ENCODE results near the gene TNIP2.
"Not testable (repeated sequence)": the region's sequence is repeated elsewhere in the genome, so short reads cannot be mapped to it uniquely, and the experiment has no call there.

TNIP2 gene

DNA sequence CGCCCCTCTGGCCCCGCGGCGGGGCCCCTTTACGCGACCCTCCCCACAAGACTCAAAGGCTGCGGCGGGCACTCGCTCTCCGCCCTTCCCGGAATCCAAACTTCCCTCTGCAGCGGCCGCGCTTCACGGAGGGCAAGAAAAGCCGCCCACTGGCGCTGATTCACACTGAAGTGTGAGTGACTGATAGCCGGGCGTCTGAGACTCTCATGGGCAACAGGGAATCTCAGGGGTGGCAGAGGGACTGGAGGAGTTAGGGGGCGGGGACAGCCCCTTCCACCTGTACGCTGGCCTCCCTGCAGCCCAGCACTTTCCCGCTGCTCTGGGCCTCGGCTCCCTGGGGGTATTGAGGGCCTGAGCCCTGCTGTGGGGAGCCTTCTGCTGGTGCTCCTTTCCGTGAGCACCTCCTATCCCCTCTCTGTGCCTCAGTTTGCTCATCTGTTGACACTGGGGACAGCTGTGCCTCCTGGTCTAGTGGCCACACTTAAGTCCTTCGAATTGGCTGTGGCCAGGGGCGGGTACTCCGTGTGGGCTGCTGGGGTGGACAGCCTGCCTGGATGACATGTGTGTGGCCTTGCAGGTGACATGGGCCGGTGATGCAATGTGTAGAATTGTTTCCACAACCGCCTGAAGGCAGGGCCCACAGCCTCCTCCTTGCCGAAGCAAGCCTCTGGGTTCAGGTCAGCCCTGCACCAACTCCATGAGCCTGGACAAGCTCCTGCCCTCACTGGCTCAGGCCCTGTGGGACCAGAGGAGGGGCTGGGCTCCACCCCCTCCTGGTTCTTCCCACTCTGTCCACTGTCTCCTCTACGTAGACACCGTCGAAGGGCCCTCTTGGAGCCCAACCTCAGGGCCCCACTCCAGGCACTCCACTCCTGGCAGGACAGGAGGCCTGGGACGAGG is 37.7 kb upstream of the TNIP2 start:
- DNase-seq (ENCODE audit: low spot score): no peak

DNA sequence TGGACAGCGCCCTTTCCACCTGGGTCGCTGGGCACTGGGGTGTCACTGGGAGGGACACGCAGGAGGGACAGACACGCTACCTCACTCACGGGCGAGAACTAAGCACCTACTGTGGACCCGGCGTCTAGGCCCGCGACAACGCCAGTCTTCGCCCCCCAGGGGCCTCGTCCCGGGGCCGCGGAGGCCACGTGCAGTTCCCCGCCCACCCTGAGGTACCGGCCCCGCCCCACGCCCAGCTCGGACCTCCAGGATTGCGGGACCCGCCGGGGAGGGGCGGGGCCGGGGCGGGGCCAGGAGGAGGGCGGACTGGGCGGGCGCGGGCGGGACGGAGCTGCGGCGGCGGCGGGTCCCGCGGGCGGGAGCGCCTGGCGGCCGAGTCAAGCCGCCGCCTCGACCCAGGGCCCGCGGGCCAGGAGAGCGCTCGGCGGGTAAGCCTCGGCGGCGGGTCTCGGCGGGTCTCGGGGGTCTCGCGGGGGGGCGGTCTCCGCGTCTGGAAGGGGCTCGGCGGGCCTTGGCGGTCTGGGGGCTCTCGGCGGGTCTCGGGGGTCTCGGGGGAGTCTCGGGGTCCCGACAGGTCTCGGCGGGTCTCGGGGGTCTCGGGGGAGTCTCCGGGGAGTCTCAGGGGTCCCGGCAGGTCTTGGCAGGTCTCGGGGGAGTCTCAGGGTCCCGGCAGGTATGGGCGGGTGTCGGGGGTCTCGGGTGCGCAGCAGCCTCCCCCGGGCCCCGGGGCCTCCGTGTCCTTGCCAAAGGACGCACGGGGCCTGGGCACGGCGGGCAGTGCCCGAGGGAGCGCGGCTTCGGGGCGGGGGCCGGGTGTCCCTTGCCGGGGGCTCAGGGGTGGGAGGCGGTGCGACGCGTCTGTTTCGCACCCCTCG is 36.8 kb upstream of the TNIP2 start, which contains the start of gene SH3BP2:
Gene SH3BP2, plus strand, starts transcription at position 375 of the 875 bp plus-strand sequence. CDS start 27,533 bp downstream, outside the sequence.
- peak; percentile 48 for DNase-seq (ENCODE audit: low spot score)

DNA sequence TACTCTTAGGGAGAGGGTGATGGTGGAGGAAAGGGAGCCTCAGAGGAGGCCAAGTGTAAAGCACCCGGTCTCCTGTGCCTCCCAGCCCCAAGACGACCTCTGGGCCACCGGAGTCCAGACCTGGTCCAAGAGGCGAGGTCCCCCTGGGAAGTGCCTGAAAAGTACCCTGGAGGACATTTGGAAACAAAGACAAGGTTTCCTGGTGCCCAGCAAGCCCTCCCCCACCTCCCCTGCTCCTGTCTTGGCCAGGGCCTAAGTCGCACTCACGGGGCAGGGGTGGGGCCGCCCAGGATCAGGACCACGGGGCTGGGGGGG is 36.2 kb upstream of the TNIP2 start:
- no peak for DNase-seq (ENCODE audit: low spot score)

DNA sequence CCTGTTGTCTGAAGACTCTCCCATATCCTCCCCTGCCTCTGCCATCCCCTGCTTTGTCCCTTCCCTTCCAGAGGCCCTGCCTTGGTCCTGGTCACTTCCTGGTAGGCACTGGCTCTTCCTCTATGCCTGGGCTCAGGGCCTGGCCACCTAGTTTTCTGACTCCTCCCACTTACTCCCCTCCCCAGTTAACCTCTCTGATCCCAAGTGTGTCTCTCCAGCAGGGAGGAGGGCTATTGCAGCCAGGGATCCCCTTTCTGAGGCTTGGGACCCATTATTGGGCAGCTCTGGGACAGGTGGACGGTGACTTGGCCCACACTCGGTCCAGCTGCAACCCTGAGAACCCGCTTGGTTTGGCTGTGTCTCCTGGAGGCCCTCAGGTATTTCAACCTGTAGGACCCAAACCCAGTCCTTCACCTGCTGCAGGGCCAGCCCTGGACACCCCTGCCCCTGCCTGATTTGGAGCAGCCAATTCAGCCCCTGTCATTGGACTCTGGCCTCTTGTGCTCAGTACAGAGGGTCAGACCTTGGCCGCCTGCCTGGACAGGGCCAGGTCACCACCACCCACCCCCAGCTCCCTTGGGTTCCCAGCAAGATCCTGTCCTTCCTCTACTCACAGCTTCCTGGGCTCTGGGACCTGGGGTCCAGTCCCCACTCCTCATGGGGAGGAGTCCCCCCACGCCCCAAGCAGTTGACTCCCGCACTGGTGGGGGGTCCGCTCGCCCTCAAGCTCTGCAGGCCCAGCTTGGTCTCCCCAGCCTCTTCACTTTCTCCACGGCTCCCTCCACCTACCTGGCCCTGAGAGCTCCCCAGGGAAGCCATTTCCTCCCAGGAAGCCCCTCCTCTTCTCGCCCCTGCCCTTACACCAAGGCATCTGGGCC is 35.6 kb upstream of the TNIP2 start:
- no peak for DNase-seq (ENCODE audit: low spot score)

DNA sequence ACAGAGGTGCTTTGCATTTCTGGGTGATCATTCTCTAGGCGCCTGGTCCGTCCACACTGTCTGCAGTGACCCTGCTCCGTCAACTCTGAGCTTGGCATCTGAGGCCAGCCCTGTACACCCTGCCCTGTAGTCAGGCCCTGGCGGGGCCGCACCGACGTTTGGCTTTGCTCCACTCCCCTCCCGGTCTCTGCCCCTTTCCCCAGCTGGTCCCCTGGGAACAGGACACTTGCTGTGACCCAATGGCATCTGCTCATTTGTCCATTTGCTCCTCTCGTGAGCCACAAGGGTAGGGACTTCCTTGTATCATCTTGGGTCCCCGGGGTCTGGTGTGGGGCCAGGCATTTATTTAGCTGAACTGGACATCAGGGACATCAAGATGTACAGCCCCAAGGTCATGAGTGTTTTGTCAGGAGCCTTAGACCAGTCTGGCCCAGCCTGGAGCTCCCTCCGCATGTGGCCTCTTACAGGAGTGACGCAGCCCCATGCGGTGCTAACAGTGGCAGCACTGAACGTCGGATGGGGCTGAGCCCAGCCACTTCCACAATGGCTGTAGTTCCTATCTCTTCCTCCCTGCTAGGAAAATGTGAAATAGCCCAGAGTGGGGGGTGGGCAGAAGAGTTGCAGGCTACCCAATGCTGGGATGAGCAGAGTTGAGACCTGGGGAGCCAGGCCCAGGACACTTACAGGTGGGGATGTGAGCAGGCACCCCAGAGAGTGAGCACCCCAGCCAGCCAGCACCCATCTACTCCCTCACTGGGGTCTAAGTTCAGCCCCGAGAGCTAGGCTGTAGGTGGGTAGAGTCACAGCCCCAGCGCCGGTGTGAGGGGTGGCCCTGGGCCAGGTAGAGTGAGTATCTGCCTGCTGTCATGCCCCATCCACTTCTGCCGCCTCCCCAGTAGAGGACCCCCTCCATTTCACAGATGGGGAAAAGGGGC is 34.7 kb upstream of the TNIP2 start:
- no peak for DNase-seq (ENCODE audit: low spot score)

DNA sequence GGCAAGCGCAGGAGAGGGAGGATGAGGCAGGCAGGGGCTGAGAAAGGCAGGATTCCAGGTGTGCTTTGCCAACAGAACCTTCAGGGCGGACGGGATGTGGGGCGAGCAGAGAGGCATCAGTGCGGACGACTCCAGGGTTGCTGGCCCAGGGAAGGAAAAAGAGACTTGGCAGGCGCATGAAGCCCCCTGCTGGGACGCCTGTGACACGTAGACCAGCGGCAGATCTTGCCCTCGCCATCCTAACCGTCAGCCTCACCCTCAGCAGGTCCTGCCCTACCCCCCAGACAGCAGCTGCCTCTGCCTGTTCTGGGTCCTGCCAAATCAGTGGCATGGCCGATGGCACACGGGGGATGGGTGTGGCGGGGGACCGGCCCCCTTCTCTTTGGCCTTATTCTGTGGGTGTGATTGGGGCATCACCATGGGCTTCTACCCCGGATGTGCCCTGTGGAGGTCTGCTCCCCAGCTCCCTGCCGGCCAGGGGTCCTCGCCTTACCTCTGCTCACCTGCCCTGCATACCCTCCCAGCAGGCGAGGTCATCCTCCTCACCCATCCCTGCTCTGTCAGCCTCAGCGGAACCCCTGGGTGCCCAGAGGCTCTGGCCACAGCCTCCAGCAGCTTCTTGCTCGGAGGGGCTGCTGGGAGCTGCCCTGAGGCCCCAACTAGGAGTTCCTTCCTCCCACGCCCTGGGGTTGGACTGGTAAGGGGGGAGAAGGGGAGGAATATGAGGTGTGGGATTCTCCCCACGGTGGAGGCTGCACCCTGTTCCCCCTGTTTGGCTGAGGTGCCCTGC is 33.9 kb upstream of the TNIP2 start:
- no peak for DNase-seq (ENCODE audit: low spot score)

DNA sequence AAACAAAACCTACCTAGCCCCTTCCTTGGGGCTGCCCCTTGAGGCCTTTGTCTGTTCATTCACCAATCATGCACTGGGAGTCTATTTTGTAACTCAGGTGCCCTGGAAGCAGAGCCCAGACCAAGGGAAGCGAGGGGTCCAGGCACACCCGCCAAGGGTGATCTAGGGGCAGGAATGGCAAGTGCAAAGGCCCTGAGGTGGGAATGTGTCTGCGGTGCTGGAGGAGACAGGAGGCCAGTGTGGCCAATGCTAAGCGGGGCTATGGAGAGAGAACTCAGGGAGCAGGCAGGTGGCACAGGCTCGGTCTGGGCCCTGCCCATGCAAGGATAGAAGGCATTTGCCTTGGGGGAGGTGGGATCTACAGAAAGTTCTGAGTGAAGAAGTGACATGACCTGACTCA is 33.2 kb upstream of the TNIP2 start:
- no peak for DNase-seq (ENCODE audit: low spot score)

DNA sequence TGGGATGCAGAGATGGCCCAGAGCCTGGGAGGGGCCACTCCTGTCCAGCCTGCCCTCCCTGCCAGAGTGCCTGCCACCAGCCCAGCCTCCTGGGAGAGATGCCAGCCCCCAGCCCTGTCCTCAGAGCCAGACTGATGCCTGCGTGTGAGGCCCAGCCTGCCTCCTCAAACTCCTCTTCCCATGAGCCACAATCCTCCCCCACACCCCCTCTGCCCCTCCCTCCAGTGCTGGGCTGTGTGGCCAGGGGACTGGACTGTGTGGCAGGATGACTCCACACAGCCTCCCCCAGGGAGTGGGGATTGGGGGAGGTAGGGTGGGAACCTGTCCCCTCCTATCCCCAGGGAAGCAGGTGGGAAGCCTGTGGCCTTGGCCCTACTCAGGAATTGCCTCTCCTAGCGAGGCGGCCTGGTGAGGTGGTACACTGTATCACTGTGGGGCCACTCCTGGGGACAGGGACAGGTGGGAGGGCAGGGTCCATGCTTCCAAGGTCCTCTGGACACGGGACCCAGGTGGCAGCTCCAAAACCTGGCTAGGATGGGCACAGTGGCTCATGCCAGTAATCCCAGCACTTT is 32.5 kb upstream of the TNIP2 start:
- DNase-seq (ENCODE audit: low spot score): no peak

DNA sequence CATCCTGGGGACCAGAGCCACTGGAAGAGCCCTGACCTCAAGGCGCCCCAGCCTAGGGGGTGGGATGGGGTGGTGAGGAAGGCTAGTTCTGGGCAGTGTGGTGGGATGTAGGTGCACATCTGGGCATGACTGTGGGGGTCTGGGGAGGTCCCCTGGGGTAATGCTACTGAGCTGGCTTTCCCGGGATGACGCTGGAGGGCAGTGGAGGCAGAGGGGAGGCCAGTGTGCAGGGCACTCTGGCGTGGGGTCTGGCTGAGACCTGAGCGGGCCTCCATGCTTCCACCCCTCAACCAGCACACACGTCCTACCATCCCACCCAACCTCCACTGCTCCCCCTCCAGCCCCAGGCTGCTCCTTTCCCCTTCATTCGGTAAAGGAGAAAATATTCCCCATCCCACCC is 32.0 kb upstream of the TNIP2 start:
- no peak for DNase-seq (ENCODE audit: low spot score)

DNA sequence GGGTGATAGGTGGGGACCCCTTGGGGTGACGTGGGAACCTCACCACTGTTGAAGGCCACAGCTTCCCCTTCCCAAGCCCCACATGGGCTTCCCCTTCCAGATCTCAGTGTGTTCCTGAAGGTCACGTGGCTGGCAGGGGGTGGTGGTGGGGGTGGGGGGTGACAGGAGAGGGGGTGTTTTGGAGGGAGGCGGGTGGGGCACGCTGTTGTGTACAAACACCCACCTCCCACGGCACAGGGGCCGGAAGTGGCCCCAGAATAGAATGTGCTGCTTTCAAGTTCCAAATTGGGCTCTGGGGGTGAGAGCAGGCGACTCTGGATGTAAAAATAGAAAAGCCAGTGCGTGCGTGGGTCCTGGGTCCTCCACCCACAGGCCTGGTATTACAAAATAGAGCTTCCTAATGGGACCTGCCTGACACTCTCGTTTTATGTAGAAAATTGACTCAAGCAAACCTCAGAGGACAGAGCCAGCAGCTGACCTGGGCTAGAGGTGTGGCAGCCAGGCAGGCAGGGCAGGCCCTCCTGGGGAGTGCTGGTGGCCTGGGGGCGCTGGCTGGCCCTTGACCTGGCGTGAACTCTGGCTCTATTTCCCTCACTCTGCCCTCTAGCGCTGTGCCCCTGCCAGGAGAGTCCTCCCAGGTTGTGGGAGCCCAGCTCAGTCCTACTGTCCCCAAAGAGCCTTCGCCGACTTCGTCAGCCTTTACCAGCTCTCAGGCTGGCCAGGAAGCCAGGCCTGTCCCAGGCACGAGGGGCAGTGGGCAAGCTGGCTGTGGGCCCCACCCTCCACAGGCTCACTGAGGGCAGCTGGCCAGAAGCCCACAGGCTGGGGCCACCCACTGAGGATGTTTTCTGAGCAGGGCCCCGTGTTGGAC is 31.3 kb upstream of the TNIP2 start:
- no peak for DNase-seq (ENCODE audit: low spot score)

DNA sequence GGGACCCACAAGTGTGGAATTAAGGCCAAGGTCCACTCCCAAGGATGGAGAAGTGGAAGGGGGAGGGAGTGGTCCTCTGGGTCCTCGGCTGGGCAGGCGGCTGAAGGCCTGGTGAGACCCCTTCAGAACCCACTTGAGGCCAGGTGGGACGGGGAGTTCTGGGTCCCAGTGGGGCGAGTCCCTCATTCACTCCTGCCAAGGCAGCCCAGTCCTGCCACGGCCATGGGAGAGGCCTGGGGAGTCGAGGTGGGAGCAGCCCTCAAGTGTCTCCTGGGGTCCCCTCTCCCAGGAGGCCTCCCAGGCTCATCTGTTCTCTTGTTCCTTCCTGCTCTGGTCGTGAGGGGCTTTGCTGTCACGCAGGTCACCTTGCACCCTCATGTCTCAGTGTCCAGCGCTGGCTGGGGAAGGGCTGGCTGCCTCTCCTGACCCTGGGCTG is 30.7 kb upstream of the TNIP2 start:
- DNase-seq (ENCODE audit: low spot score): no peak

DNA sequence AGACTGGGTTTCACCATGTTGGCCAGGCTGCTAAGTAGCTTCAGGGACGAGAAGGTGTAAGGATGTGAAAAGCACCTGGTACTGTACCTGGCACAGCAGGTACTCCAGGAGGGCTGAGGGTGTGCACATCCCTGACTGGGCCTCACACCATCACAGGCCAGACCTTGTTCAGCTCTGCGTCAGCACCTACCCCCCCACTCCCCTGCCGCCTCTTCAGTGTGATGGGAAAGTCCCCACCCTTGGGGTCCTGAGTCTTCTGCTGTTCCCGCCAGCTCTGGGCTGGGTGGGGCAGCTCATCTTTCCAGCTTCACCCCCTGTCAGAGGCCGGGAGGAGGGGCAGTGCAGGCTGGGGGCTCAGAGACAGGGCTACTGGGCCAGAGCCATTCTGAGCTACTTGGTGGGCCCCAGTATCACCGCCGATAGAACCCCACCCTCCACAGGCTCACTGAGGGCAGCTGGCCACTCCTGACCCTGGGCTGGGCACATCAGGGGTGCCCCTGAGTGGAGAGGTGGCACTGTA is 30.1 kb upstream of the TNIP2 start:
- no peak for DNase-seq (ENCODE audit: low spot score)

DNA sequence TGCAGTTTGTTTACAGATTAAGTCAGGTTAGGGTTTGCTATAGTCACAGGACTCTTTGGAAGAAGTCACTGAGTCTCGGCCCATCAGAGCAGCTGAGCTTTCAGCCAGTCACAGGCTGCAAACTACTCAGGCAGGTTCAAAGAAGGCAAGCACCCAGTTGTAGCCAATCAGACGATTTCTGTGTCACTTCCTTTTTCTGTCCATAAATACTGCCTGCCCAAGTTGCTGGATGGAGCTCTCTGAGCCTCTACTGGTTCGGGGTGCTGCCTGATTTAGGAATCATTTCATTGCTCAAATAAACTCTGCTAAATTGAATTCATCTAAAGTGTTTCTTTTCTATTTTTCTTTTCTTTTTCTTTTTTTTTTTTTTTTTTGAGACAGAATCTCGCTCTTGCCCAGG is 29.5 kb upstream of the TNIP2 start:
- DNase-seq (ENCODE audit: low spot score): no peak

DNA sequence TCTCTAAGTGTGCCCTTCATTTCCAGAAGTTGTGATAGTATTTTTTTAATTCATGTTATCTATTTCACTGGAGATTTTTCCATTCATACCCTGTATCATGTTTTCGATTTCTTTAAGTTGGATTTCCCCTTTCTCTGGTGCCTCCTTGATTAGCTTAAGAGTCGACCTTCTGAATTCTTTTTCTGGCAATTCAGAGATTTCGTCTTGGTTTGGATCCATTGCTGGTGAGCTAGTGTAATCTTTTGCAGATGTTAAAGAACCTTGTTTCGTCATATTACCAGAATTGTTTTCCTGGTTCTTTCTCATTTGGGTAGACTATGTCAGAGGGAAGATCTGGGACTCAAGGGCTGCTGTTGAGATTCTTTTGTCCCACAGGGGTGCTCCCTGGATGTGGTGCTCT is 27.7 kb upstream of the TNIP2 start:
- DNase-seq (ENCODE audit: low spot score): no peak

DNA sequence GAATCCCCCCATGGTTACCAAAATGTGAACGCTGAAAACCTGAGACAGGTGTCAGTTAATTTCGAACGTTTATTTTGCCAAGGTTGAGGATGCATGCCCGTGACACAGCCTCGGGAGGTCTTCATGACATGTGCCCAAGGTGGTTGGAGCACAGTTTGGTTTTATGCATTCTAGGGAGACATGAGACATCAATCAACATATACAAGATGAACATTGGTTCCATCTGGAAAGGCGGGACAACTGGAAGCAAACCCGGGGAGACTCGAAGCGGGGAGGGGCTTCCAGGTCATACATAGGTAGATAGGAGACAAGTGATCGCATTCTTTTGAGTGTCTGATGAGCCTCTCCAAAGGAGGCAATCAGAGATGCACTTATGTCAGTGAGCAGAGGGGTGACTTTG is 25.8 kb upstream of the TNIP2 start:
- no peak for DNase-seq (ENCODE audit: low spot score)

DNA sequence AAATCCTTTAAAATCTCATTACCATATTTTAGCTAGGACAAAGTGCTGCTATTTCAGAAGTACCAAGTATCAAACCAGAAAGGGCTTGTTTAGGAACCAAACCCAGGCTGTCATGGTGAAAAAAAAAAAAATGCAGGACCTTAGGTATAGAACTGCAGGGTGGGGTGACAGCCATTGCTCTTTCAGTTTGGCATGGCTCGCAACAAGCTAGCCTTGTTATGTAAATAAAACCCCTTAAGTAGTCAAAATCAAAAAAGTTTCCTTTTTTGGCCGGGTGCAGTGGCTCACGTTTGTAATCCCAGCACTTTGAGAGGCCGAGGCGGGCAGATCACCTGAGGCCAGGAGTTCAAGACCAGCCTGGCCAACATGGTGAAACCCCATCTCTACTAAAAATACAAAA is 24.5 kb upstream of the TNIP2 start:
- DNase-seq (ENCODE audit: low spot score): not testable (repeated sequence)

DNA sequence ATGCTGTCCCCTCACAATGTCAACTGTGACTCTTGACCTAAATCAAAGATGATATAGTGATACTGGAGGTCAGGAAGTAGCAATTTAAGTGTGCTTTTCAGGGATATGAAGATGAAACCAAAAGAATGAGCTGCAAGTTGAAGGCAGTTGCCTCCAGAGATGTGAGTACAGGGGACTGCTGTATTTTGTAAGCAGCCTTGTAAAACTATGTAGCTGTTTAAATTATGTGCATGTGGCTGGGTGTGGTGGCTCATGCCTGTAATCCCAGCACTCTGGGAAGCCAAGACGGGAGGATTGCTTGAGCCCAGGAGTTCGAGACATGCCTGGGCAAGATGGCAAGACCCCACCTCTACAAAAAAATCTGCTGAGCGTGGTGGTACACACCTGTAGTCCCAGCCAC is 15.1 kb upstream of the TNIP2 start:
- DNase-seq (ENCODE audit: low spot score): no peak

DNA sequence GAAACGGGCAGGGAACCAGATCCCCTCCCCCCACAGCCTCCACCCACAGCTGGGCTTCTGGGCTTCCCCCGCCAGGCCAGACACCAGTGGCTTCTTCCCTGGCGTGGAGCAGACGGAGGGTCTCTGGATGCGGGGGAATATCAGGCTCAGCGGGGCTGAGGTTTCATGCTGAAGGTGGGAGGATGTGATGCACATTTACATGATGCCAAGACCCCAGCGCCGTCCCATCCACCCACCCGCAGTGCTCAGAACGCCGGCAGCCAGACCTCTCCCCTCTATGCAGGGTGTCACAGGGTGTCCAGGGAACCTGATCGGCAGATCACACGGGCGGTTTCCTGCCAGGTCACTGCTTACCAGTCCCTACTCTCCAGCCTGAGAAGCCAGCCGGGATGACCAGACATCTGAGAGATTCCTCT is 12.8 kb upstream of the TNIP2 start:
- no peak for DNase-seq (ENCODE audit: low spot score)

DNA sequence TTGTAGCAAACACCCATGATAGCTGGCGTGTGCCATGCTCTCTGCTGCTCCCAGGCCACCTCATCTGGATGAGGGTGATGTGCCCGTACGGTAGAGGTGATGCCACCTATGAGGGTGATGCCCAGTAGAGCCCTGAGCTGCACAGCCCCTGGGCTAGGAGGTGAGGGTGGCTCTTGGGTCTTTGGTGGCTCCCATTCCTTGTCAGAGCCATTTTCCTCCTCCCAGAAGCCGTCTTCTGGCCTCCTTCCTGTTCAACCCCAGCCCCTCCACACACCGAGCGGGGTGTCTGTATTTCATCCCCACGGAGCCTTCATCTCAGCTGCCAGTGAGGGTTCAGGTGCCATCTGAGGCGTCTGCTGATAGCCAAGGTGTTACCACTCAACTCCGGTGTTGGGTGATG is 12.0 kb upstream of the TNIP2 start:
- no peak for DNase-seq (ENCODE audit: low spot score)
